Measurements from ENCODE around the gene ANKFY1. TPM values are rescaled to one million over a fixed set of nuclear protein-coding genes. Genes with fewer than 3 reads are reported as not detected.
A peak's percentile ranks its signal among the peaks of the same experiment; 100 is the strongest.

ANKFY1 gene
- total and polyA plus RNA-seq, 2 experiments from 2014 or later, result 18.6 to 32.8 TPM

- TF ChIP-seq EZH2phosphoT487 (IDR thresholded peaks at IDR 0.05; ENCODE audit: low read depth, severe bottlenecking, unreplicated experiment) (no peak), CTCF (IDR thresholded peaks at IDR 0.05; ENCODE audit: poor library complexity) (no peak)
- Histone ChIP-seq H3K4me1 (ENCODE audit: insufficient read depth) (peaks cover 12% of the 10 kb centered on the region), H3K36me3 (replicated peaks; ENCODE audit: insufficient read depth, low read depth) (no peaks in the 10 kb centered on the region), H3K27me3 (no peaks in the 10 kb centered on the region), H3K9me3 (ENCODE audit: low read depth) (no peaks in the 10 kb centered on the region), H3K4me3 (no peak overlapping the region), H3K27ac (peak overlapping the region; percentile 79), H4K20me1 (ENCODE audit: insufficient read depth, poor library complexity, severe bottlenecking) (peaks cover 16% of the 10 kb centered on the region), H3K9me2 (replicated peaks; ENCODE audit: insufficient read depth) (no peaks in the 10 kb centered on the region), H2AFZ (no peak overlapping the region), H3K79me2 (peaks cover 90% of the 10 kb centered on the region), H3K4me2 (no peak overlapping the region)
- WGBS (ENCODE audit: low lambda C conversion rate, missing lambda C conversion rate), result 66% methylated on average over 11 of the region's 11 CpGs
- peak; percentile 71 for DNase-seq (ENCODE audit: low spot score)
These were observed 15.8 kb downstream of the ANKFY1 start for GRCh38 chr17:4247971-4248388.

- Histone ChIP-seq H3K4me1 (ENCODE audit: insufficient read depth) (peaks cover 12% of the 10 kb centered on the region), H3K36me3 (replicated peaks; ENCODE audit: insufficient read depth, low read depth) (no peaks in the 10 kb centered on the region), H3K9me3 (ENCODE audit: low read depth) (no peaks in the 10 kb centered on the region), H2AFZ (no peak overlapping the region), H3K4me3 (no peak overlapping the region), H3K27ac (peak overlapping the region; percentile 79), H3K27me3 (no peaks in the 10 kb centered on the region), H4K20me1 (ENCODE audit: insufficient read depth, poor library complexity, severe bottlenecking) (peaks cover 16% of the 10 kb centered on the region), H3K79me2 (peaks cover 89% of the 10 kb centered on the region), H3K4me2 (peak overlapping the region; percentile 50), H3K9me2 (replicated peaks; ENCODE audit: insufficient read depth) (no peaks in the 10 kb centered on the region)
- DNase-seq (ENCODE audit: low spot score), result no peak
- no peak for TF ChIP-seq EZH2phosphoT487 (IDR thresholded peaks at IDR 0.05; ENCODE audit: low read depth, severe bottlenecking, unreplicated experiment)
- no peak for TF ChIP-seq CTCF (IDR thresholded peaks at IDR 0.05; ENCODE audit: poor library complexity)
- no peak for TF ChIP-seq EZH2 (IDR thresholded peaks at IDR 0.05; ENCODE audit: borderline replicate concordance)
- 45% methylated on average over 5 of the region's 5 CpGs for WGBS (ENCODE audit: low lambda C conversion rate, missing lambda C conversion rate)
These were observed 16.3 kb downstream of the ANKFY1 start for GRCh38 chr17:4247361-4247970.

GRCh38 chr17:4246674-4247073, 17.1 kb downstream of the ANKFY1 start:
- DNase-seq (ENCODE audit: low spot score), result no peak
- H4K20me1 ChIP-seq (ENCODE audit: insufficient read depth, poor library complexity, severe bottlenecking), result peaks cover 16% of the 10 kb centered on the region
- H3K36me3 ChIP-seq (replicated peaks; ENCODE audit: insufficient read depth, low read depth), result no peaks in the 10 kb centered on the region
- peaks cover 12% of the 10 kb centered on the region for H3K4me1 ChIP-seq (ENCODE audit: insufficient read depth)
- TF ChIP-seq CTCF (IDR thresholded peaks at IDR 0.05; ENCODE audit: poor library complexity) (no peak), EZH2 (IDR thresholded peaks at IDR 0.05; ENCODE audit: borderline replicate concordance) (no peak), EZH2phosphoT487 (IDR thresholded peaks at IDR 0.05; ENCODE audit: low read depth, severe bottlenecking, unreplicated experiment) (no peak)
- H3K27me3 ChIP-seq, result no peaks in the 10 kb centered on the region
- 97% methylated on average over 5 of the region's 5 CpGs for WGBS (ENCODE audit: low lambda C conversion rate, missing lambda C conversion rate)
- peak overlapping the region; percentile 50 for H3K4me2 ChIP-seq
- H3K9me3 ChIP-seq (ENCODE audit: low read depth), result no peaks in the 10 kb centered on the region
- H3K79me2 ChIP-seq, result peaks cover 85% of the 10 kb centered on the region
- H3K27ac ChIP-seq, result peak overlapping the region; percentile 79
- no peak overlapping the region for H2AFZ ChIP-seq
- no peak overlapping the region for H3K4me3 ChIP-seq
- no peaks in the 10 kb centered on the region for H3K9me2 ChIP-seq (replicated peaks; ENCODE audit: insufficient read depth)

All from hepatocyte (in vitro differentiated cells).